PFSK-1 (cell line): Measurements from ENCODE around the gene SUSD3.

ENCODE experiments used
- FOXP2 ChIP-seq: optimal IDR thresholded peaks from 2 replicates; pipeline ENCODE3; 2011; ENCODE audit warnings: borderline replicate concordance, control low read depth, inconsistent platforms; ENCODE audit not compliant: insufficient read depth; ENCODE audit errors: extremely low read length, extremely low read depth
- POLR2AphosphoS5 ChIP-seq: IDR thresholded peaks from 2 replicates; pipeline ENCODE4 v1.6.1; 2012; ENCODE audit warnings: low read depth, mild to moderate bottlenecking, control low read depth, low read length, moderate library complexity
- SIN3A ChIP-seq: IDR thresholded peaks from 2 replicates; pipeline ENCODE4 v1.6.1; 2012; ENCODE audit warnings: mild to moderate bottlenecking, low read length, moderate library complexity, borderline replicate concordance; ENCODE audit not compliant: insufficient read depth
- TAF1 ChIP-seq: IDR thresholded peaks from 2 replicates; pipeline ENCODE4 v1.6.1; 2012; ENCODE audit warnings: low read length, control low read depth, borderline replicate concordance; ENCODE audit not compliant: insufficient read depth
- TF ChIP-seq, protein P1 (sequence below), 2 experiments: IDR thresholded peaks; 2 replicates each; pipeline versions ENCODE4 v1.6.1 to v1.8.0; 2011 to 2012; ENCODE audit warnings: low read depth in 2 of 2, low read length in 2 of 2, control low read depth in 1 of 2, inconsistent platforms in 1 of 2, mild to moderate bottlenecking in 1 of 2, moderate library complexity in 1 of 2; ENCODE audit not compliant: insufficient read depth in 1 of 2

SUSD3 gene

GRCh38 chr9:93027750-93028149, 30.8 kb upstream of the SUSD3 start:
- TF ChIP-seq, protein P1, sequence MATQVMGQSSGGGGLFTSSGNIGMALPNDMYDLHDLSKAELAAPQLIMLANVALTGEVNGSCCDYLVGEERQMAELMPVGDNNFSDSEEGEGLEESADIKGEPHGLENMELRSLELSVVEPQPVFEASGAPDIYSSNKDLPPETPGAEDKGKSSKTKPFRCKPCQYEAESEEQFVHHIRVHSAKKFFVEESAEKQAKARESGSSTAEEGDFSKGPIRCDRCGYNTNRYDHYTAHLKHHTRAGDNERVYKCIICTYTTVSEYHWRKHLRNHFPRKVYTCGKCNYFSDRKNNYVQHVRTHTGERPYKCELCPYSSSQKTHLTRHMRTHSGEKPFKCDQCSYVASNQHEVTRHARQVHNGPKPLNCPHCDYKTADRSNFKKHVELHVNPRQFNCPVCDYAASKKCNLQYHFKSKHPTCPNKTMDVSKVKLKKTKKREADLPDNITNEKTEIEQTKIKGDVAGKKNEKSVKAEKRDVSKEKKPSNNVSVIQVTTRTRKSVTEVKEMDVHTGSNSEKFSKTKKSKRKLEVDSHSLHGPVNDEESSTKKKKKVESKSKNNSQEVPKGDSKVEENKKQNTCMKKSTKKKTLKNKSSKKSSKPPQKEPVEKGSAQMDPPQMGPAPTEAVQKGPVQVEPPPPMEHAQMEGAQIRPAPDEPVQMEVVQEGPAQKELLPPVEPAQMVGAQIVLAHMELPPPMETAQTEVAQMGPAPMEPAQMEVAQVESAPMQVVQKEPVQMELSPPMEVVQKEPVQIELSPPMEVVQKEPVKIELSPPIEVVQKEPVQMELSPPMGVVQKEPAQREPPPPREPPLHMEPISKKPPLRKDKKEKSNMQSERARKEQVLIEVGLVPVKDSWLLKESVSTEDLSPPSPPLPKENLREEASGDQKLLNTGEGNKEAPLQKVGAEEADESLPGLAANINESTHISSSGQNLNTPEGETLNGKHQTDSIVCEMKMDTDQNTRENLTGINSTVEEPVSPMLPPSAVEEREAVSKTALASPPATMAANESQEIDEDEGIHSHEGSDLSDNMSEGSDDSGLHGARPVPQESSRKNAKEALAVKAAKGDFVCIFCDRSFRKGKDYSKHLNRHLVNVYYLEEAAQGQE (IDR thresholded peaks at IDR 0.05; ENCODE audit: insufficient read depth in 1 of 2, low read depth in 2 of 2, low read length in 2 of 2) = no peak
- TF ChIP-seq POLR2AphosphoS5 (no peak), FOXP2 (no peak), SIN3A (no peak), TAF1 (no peak)

GRCh38 chr9:93028448-93029006, 30.0 kb upstream of the SUSD3 start:
- TF ChIP-seq, protein P1 (IDR thresholded peaks at IDR 0.05; ENCODE audit: insufficient read depth in 1 of 2, low read depth in 2 of 2, low read length in 2 of 2) = no peak
- no peak for TF ChIP-seq TAF1
- TF ChIP-seq FOXP2 = no peak
- no peak for TF ChIP-seq SIN3A
- no peak for TF ChIP-seq POLR2AphosphoS5

- TF ChIP-seq TAF1 = no peak
- no peak for TF ChIP-seq POLR2AphosphoS5
These were observed 27.6 kb upstream of the SUSD3 start for GRCh38 chr9:93030642-93031628.

DNA sequence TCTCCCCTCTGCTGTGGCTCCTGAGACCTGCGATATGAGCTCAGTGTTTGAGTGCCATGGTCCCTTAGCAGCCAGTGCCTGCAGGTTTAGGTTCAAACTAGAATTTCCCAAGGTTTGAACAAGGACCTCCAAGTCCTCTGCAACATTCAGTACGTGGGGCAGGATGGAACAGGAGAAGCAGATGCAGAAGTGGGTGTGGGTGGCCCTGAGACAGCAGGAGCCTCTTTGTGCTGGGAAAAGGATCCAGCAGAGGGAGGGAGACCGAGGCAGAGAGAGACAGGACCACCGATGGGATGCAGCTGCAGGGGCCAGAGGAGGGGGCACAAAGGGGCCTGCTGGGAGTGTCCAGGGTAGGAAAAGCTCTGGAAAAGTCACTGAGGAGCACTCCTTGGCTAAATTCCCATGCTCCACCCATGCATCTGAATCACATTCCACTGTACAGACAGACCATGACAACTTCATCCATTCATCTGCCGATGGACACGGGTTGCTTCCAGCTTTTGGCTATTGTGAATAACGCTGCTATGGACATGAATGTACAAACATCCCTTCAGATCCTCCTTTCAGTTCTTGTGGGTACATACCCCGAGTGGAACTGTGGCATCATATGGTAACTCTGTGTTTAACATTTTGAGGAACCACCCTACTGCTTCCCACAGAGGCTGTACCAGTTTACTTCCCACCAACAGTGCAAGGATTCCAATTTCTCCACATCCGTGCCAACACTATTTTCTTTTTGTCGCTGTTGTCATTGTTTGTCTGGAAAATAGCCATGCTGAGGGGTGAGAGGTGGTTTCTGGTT, 26.7 kb upstream of the SUSD3 start:
- TF ChIP-seq FOXP2 (no peak), SIN3A (no peak), TAF1 (no peak), POLR2AphosphoS5 (no peak)
- TF ChIP-seq, protein P1 (IDR thresholded peaks at IDR 0.05; ENCODE audit: insufficient read depth in 1 of 2, low read depth in 2 of 2, low read length in 2 of 2) = no peak

GRCh38 chr9:93032545-93032944, 26.0 kb upstream of the SUSD3 start:
- TF ChIP-seq TAF1 (no peak), FOXP2 (no peak), POLR2AphosphoS5 (no peak), SIN3A (no peak)
- TF ChIP-seq, protein P1 (IDR thresholded peaks at IDR 0.05; ENCODE audit: insufficient read depth in 1 of 2, low read depth in 2 of 2, low read length in 2 of 2) = no peak
